ACC112 (cell line): ENCODE measurements around the gene MYH10.
A peak's percentile ranks its signal among the peaks of the same experiment; 100 is the strongest.

ENCODE experiments used
- H2AFZ ChIP-seq: fragments of 200-600 bp; sonication (generic); one replicate; pipeline ENCODE4 v1.6.0; 2017; ENCODE audit warnings: antibody characterized with exemption, low read length; ENCODE audit not compliant: unreplicated experiment
- H3K27ac ChIP-seq: fragments of 200-600 bp; sonication (generic); 2 replicates; pipeline ENCODE4 v1.5.1; 2014; ENCODE audit warnings: low read depth, mild to moderate bottlenecking, antibody characterized with exemption, low read length, moderate library complexity
- H3K27me3 ChIP-seq: fragments of 200-600 bp; sonication (generic); 2 replicates; pipeline ENCODE4 v1.6.1; 2014; ENCODE audit warnings: mild to moderate bottlenecking, antibody characterized with exemption, low read length, moderate library complexity, mixed read lengths; ENCODE audit not compliant: insufficient read depth
- H3K36me3 ChIP-seq: fragments of 200-600 bp; sonication (generic); 2 replicates; pipeline ENCODE4 v1.6.1; 2016; ENCODE audit warnings: mild to moderate bottlenecking, antibody characterized with exemption, low read length, moderate library complexity, mixed read lengths; ENCODE audit not compliant: insufficient read depth
- H3K4me1 ChIP-seq: fragments of 200-600 bp; sonication (generic); one replicate; pipeline ENCODE4 v1.6.1; 2016; ENCODE audit warnings: low read length, mixed read lengths; ENCODE audit not compliant: insufficient read depth, unreplicated experiment, control insufficient read depth
- H3K4me3 ChIP-seq: fragments of 200-600 bp; sonication (generic); 2 replicates; pipeline ENCODE4 v1.5.1; 2014; ENCODE audit warnings: mild to moderate bottlenecking, low read depth, low read length
- H3K79me2 ChIP-seq: fragments of 200-600 bp; sonication (generic); one replicate; pipeline ENCODE4 v1.6.0; 2016; ENCODE audit warnings: low read length; ENCODE audit not compliant: control insufficient read depth, unreplicated experiment, insufficient read depth

Gene MYH10

DNA sequence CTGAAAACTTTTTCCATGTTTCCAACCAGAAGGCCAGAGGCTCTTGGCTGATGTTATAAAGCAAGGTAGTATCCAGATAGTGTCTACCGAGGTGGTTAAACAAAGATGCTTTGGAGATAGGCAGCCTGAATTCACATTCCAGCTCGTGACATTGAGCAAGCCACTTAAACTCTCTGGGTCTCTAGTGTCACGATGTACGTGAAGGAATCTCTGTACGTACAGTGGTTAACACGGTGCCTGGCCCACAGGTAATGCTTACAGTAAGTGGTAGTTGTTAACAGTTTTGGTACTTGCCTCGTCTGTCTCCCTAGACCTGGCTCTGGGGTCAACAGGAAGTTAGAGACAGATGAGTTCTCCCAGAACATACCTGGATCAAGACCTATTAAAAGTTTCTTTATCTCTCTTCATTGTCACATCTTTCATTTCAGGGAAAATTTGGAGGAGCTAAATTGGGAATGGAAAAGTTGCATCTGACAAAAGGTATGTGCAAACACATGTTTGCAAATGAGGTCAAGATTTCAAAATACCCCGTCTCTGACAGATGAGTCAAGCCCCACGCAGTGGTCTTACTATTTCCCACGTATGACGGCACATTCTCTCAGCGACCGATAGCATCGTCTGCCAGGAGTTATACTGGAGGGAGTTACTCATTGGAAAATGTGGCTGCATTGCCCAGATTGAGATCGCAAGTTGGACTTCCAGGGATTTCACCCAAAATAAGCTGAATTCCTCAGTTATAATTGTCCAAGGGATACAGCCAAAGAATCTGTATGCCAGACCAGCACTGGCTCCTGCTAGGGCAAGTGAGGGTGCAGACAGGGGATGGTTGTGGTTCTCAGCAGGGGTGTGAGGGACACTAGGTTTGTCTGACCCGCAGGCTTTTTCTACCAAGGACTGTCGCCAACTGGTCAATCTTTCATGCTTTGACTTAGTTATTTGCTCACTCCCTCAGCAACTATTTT, 18.9 kb upstream of the MYH10 start:
- peaks cover 22% of the 10 kb centered on the region for H3K27me3 ChIP-seq
- no peaks in the 10 kb centered on the region for H3K79me2 ChIP-seq
- H3K4me1 ChIP-seq, result peaks cover 8% of the 10 kb centered on the region
- H3K36me3 ChIP-seq, result no peaks in the 10 kb centered on the region
- no peak overlapping the region for H3K27ac ChIP-seq
- H3K4me3 ChIP-seq, result 0 out of 2 replicates have a peak overlapping the region, but pooled peaks have one; percentile 20
- H2AFZ ChIP-seq, result no peak overlapping the region

DNA sequence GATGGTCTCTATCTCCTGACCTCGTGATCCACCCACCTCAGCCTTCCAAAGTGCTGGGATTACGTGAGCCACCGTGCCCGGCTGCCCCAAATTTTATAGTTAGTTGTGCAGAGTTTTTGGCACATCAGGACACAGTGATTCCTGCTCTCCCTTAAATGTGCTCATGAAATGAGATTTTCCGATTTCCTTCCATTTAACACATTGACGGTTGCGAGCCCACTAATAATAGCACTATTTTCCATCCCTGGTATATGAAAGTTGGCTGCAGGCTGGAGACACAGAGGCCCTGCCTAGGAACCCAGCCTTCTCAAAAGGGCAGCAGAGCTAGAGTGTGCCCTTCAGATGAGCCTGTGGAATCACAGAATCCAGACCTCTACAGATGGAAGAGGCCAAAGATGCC, 17.4 kb upstream of the MYH10 start:
- Histone ChIP-seq H3K36me3 (no peaks in the 10 kb centered on the region), H3K4me1 (peaks cover 8% of the 10 kb centered on the region), H3K27me3 (peaks cover 32% of the 10 kb centered on the region), H3K27ac (no peak overlapping the region), H2AFZ (no peak overlapping the region), H3K4me3 (no peak overlapping the region), H3K79me2 (no peaks in the 10 kb centered on the region)

DNA sequence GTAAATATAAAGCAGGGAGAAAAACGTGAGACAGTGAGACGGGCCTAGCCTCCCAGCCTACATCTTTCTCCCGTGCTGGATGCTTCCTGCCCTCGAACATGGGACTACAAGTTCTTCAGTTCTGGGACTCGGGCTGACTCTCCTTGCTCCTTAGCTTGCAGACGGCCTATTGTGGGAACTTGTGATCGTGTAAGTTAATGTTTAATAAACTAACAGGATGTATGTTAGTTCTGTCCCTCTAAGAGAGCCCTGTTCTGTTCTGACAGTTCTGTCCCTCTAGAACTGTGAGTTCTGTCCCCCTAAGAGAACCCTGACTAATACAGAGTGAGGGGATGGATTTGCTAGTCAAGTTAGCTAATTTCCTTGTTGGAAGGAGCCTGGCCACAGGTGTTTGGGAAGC, 16.7 kb upstream of the MYH10 start:
- H3K27ac ChIP-seq, result no peak overlapping the region
- H3K27me3 ChIP-seq, result peaks cover 32% of the 10 kb centered on the region
- no peaks in the 10 kb centered on the region for H3K36me3 ChIP-seq
- no peak overlapping the region for H3K4me3 ChIP-seq
- H3K79me2 ChIP-seq, result no peaks in the 10 kb centered on the region
- peaks cover 8% of the 10 kb centered on the region for H3K4me1 ChIP-seq
- H2AFZ ChIP-seq, result no peak overlapping the region

DNA sequence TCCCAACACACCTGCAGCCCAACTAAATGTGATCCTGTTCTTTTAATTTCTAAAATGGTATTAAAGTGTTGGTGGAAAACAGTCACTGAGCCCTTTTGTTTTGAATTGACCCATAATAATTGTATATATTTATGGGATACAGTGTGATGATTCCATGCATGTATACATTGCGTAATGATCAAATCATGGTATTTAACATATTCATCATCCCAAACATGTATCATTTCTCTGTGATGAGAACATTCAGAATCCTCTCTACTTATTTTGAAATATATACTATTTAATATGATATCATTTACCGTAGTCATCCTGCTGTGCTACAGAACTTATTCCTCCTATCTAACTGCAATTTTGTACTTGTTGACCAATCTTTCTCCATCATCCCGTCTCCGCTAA, 14.0 kb upstream of the MYH10 start:
- H2AFZ ChIP-seq, result no peak overlapping the region
- peaks cover 4% of the 10 kb centered on the region for H3K4me1 ChIP-seq
- no peak overlapping the region for H3K27ac ChIP-seq
- no peaks in the 10 kb centered on the region for H3K79me2 ChIP-seq
- no peaks in the 10 kb centered on the region for H3K36me3 ChIP-seq
- peaks cover 37% of the 10 kb centered on the region for H3K27me3 ChIP-seq
- no peak overlapping the region for H3K4me3 ChIP-seq

DNA sequence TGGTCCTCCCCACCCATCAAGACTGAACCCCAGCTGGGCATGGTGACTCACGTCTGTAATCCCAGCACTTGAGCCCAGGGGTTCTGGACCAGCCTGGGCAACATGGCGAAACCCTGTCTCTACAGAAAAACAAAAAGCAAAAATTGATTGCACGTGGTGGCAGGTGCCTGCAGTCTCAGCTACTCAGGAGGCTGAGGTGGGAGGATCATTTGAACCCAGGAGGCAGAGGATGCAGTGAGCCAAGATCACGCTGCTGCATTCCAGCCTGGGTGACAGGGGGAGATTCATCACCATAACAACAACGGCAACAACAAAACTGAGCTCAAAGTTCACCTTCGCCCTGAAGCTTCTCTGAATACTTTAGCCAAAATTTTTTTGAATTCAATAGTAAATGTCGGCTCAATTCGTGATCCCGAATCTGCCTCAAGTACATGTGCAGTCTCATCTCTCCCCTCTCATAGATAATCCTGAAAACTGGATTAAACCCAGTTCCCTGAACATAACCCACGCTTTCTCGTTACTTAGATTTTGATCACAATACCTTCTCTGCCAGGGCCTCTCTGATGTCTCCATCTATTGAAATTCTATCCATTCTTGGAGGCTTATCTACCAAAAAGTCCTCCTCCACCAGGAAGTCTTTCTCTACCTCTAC, 13.5 kb upstream of the MYH10 start:
- no peak overlapping the region for H3K4me3 ChIP-seq
- H2AFZ ChIP-seq, result no peak overlapping the region
- no peaks in the 10 kb centered on the region for H3K79me2 ChIP-seq
- peaks cover 40% of the 10 kb centered on the region for H3K27me3 ChIP-seq
- H3K36me3 ChIP-seq, result no peaks in the 10 kb centered on the region
- H3K4me1 ChIP-seq, result no peaks in the 10 kb centered on the region
- H3K27ac ChIP-seq, result no peak overlapping the region

DNA sequence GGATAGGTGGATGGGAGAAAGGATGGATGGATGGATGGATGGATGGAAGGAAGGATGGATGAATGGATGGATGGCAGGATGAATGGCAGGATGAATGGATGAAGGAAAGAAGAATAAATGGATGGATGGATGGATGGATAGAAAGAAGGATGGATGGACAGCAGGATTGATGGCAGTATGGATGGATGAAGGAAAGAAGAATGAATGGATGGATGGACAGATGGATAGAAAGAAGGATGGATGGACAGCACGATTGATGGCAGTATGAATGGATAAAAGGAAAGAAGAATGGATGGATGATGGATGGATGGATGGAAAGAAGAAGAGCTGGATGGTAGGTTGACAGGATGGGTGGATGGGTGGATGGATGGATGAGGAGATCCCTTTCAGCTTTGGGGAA, 9.2 kb upstream of the MYH10 start:
- no peaks in the 10 kb centered on the region for H3K79me2 ChIP-seq
- H2AFZ ChIP-seq, result no peak overlapping the region
- no peaks in the 10 kb centered on the region for H3K4me1 ChIP-seq
- H3K27ac ChIP-seq, result no peak overlapping the region
- H3K36me3 ChIP-seq, result no peaks in the 10 kb centered on the region
- H3K4me3 ChIP-seq, result no peak overlapping the region
- peaks cover 50% of the 10 kb centered on the region for H3K27me3 ChIP-seq

DNA sequence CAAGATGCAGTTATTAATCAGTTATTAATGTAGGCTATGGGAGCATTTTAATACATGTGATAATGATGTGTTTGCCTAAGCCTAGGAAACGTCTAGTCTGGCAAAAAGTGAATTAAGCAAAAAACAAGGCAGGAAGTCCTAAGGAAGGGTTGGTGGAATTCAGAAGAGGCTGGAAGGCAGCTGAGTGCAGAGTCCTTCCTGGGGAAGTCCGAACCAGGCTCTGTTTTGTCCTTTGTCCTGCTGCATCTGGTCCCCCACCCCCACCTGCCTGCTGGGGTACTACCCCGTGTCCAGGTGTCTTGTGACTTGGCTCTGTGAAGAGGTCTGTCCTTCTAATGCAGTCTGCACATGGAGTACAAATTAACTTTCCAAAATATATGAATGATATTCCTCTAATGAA, 1.5 kb upstream of the MYH10 start:
- Histone ChIP-seq H3K4me1 (peaks cover 6% of the 10 kb centered on the region), H3K4me3 (peak overlapping the region; percentile 95), H2AFZ (no peak overlapping the region), H3K79me2 (peaks cover 30% of the 10 kb centered on the region), H3K36me3 (no peaks in the 10 kb centered on the region), H3K27ac (no peak overlapping the region), H3K27me3 (peaks cover 16% of the 10 kb centered on the region)

DNA sequence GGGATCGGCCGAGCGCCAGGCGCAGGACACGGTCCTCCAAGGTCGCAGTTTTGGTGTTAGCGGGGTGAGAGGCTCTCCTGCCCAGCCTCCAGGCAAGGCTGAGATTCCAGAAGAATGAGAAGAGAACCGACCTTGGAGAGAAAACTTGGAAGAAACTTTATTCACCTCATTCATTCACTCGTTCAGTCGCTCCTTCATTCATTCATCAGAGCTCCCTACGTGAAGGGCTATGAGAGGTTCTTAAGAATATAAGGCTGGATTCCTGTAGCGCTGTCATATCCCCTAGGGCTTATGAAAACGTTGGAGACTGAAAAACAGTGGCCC, 991 bp upstream of the MYH10 start:
- Histone ChIP-seq H3K79me2 (peaks cover 31% of the 10 kb centered on the region), H2AFZ (peak overlapping the region; percentile 89), H3K27me3 (peaks cover 10% of the 10 kb centered on the region), H3K4me1 (peaks cover 6% of the 10 kb centered on the region), H3K36me3 (no peaks in the 10 kb centered on the region), H3K27ac (no peak overlapping the region), H3K4me3 (peak overlapping the region; percentile 95)

DNA sequence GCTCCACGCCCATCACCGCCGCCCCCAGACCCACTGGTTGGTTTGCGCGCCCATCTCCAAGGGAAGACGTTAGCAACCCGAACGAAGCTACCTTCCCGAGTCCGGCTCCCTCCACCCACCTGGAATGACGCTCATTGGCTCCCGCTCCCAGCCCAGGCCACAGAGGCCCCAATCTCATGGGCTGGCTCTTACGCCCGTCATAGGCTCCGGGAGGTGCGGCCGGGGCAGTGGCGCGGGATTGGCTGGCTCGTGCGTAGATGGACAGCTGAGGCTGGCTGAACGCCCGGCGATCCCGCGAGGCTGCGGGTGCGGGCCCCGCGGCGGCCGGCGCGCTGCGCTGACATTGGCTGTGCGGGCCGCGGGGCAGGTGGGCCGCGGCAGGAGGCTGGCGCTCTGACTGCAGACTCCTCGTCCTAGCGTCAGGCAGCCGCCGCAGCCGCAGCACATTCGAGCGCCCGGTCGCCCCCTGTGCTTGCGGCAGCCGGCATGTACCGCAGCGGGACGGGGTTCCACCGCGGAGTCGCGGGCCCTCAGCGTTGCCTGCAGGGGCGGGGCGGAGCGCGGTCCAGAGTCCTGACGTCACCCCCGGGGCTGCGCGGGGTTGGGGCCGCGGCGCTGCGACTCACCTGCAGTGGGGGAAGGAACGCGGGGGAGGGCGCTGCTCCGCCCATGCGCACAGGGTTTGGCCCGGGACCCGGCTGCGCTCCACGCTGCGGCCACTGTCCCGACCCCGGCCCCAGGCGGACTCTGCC, 453 bp upstream of the MYH10 start:
- no peak overlapping the region for H3K27ac ChIP-seq
- H2AFZ ChIP-seq, result peak overlapping the region; percentile 89
- H3K36me3 ChIP-seq, result no peaks in the 10 kb centered on the region
- peaks cover 8% of the 10 kb centered on the region; the same call in 1 of the 2 replicates for H3K27me3 ChIP-seq
- peaks cover 33% of the 10 kb centered on the region for H3K79me2 ChIP-seq
- H3K4me1 ChIP-seq, result peaks cover 6% of the 10 kb centered on the region
- H3K4me3 ChIP-seq, result peak overlapping the region; percentile 95

DNA sequence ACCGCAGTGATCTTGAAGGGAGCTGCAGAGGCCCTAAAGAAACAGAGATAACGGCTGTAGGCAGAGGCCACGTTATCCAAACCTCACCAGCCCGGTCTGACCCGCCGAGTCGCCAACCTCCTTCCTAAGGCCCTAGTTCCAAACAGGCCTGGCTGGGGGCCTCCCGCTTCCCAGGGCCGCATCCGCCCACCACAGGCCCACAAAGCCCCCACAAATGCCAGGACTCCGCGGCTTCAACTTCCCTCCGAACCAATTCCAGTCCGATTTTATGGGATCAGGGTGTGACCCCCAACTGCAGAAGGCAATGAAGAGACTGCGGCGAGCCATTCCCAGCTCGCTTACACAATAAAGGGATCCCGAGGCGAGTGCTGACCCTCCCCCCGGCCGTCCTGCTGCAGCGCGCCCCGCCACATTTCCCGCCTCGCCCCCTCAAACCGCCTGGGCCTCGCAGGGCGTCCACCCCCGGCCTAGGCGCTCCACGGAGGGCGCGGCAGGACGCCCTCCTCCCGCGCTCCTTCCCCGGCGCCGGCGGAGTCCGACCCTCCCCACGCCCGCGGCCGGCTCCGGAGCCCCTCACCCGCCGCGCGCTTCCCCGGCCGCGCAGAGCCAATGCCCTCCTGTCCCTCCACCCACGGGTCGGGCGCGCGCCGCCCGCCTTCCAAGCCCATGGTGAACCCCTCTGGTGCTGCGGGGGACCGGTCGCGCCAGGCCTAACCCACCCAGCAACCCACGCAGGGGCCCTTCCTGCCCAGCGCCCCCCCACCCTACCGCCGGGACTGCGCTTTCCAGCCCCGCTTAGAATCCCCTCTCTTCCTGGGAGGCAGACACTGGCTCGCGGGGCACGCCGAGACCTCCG, 926 bp downstream of the MYH10 start:
- Histone ChIP-seq H3K4me3 (peak overlapping the region; percentile 95), H3K27me3 (peaks cover 8% of the 10 kb centered on the region; the same call in 1 of the 2 replicates), H3K27ac (no peak overlapping the region), H3K4me1 (peaks cover 6% of the 10 kb centered on the region), H3K36me3 (no peaks in the 10 kb centered on the region), H2AFZ (peak overlapping the region; percentile 95), H3K79me2 (peaks cover 38% of the 10 kb centered on the region)
